OCI-LY7 (cell line): Measurements from ENCODE around the gene LRRC74A.

Experiments
- EZH2phosphoT487 ChIP-seq: fragments of 200-600 bp; sonication (generic); IDR thresholded peaks from 2 replicates; pipeline ENCODE4 v1.6.1; 2018; ENCODE audit warnings: low read depth, borderline replicate concordance, mild to moderate bottlenecking, mixed run types, antibody characterized with exemption, low read length, moderate library complexity, mixed read lengths
- TF ChIP-seq, protein P1 (sequence below): fragments of 200-600 bp; sonication (generic); conservative IDR thresholded peaks from 2 replicates; pipeline ENCODE4 v1.5.1; 2014; ENCODE audit warnings: mild to moderate bottlenecking, antibody characterized with exemption, low read length, moderate library complexity, mixed read lengths

DNA sequence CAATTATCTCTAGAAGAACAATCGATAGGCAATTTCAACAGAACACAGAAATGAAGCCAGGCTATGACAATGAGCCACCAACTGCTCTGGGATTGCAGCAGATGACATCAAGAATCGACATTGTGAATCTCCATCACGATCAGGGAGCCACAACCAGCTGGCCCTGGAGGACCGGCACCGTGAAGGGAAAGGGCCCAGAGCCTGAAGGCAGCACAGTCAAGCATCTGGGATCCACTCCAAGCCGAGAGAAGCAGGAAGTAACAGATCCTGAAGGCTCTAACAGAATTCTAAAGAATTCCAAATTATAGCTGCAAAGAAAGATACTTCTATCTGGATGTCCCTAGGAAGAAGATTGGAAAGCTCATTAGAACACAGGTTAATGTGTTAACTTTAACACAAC, 61.0 kb downstream of the LRRC74A start:
- TF ChIP-seq, protein P1, sequence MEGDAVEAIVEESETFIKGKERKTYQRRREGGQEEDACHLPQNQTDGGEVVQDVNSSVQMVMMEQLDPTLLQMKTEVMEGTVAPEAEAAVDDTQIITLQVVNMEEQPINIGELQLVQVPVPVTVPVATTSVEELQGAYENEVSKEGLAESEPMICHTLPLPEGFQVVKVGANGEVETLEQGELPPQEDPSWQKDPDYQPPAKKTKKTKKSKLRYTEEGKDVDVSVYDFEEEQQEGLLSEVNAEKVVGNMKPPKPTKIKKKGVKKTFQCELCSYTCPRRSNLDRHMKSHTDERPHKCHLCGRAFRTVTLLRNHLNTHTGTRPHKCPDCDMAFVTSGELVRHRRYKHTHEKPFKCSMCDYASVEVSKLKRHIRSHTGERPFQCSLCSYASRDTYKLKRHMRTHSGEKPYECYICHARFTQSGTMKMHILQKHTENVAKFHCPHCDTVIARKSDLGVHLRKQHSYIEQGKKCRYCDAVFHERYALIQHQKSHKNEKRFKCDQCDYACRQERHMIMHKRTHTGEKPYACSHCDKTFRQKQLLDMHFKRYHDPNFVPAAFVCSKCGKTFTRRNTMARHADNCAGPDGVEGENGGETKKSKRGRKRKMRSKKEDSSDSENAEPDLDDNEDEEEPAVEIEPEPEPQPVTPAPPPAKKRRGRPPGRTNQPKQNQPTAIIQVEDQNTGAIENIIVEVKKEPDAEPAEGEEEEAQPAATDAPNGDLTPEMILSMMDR: no peak
- TF ChIP-seq EZH2phosphoT487: no peak
